Measurements from ENCODE around the gene ATF7IP2. TPM values are rescaled to one million over a fixed set of nuclear protein-coding genes. Genes with fewer than 3 reads are reported as not detected.

The ATF7IP2 gene
- total and polyA plus RNA-seq, 2 donors (not counting 3 experiments of a cell fraction or from before 2014, with no cell fraction given), result 9.7 to 14.6 TPM

GRCh38 chr16:10519929-10520868 is 134.3 kb downstream of the ATF7IP2 start:
- dilution Hi-C loops (cut with MboI; ENCODE audit: extremely low pct_ligation_motif_present, low sequenced_read_pairs), result no loop called here
- H3K79me2 ChIP-seq (ENCODE audit: control insufficient read depth, insufficient read depth, low read length), result no peaks in the 10 kb centered on the region
- CTCF ChIA-PET, result interaction anchor here (1.1 to 5.8 kb wide), 7 partner anchors 9 to 398 kb away, joined by 3 to 99 read pairs (median 7); no protein-coding TSS in a partner anchor
- no peaks in the 10 kb centered on the region for H3K27me3 ChIP-seq (ENCODE audit: control insufficient read depth in 2 of 2, insufficient read depth in 2 of 2, low read length in 2 of 2)
- intact Hi-C loops (cut with micrococcal nuclease), result no loop called here
- no peaks in the 10 kb centered on the region for H4K20me1 ChIP-seq (replicated peaks; ENCODE audit: control insufficient read depth, extremely low read depth, insufficient read depth, low read length)
- H3K4me3 ChIP-seq (replicated peaks in 1 of 3; ENCODE audit: insufficient read depth in 1 of 3, low read depth in 1 of 3, low read length in 3 of 3), result no peak overlapping the region
- TF ChIP-seq GATA2 (IDR thresholded peaks at IDR 0.05; ENCODE audit: insufficient read depth, insufficient read length, low read depth, low read length) (no peak), MYC (IDR thresholded peaks at IDR 0.05; ENCODE audit: low read depth, low read length) (no peak), MAX (IDR thresholded peaks at IDR 0.05; ENCODE audit: insufficient read depth, insufficient read length) (no peak), POLR2AphosphoS5 (IDR thresholded peaks at IDR 0.05; ENCODE audit: insufficient read depth, low read depth, low read length) (no peak), FOS (IDR thresholded peaks at IDR 0.05; ENCODE audit: borderline replicate concordance, insufficient read depth, low read length) (no peak), EZH2 (IDR thresholded peaks at IDR 0.05; ENCODE audit: borderline replicate concordance, low read depth, low read length, severe bottlenecking) (no peak), CTCF (IDR thresholded peaks at IDR 0.05; ENCODE audit: extremely low read depth in 1 of 2, insufficient read depth in 1 of 2, low read depth in 1 of 2, low read length in 2 of 2) (no peak), POLR2A (IDR thresholded peaks at IDR 0.05; ENCODE audit: low read depth, low read length) (no peak), JUN (IDR thresholded peaks at IDR 0.05; ENCODE audit: borderline replicate concordance, insufficient read depth, insufficient read length, low read depth) (no peak)
- no peaks in the 10 kb centered on the region for H3K36me3 ChIP-seq (ENCODE audit: control insufficient read depth in 2 of 2, extremely low read depth in 1 of 2, insufficient read depth in 2 of 2, low read length in 2 of 2)
- H3K9me1 ChIP-seq (replicated peaks; ENCODE audit: control insufficient read depth, extremely low read depth, insufficient read depth, low read length), result no peaks in the 10 kb centered on the region
- DNase-seq (ENCODE audit: low read depth, low spot score), result no peak
- no peaks in the 10 kb centered on the region for H3K4me1 ChIP-seq (ENCODE audit: control insufficient read depth, extremely low read depth, insufficient read depth, low read length)
- FAIRE-seq, result no peak
- no peaks in the 10 kb centered on the region for H3K9me3 ChIP-seq (replicated peaks; ENCODE audit: control insufficient read depth, insufficient read depth, low read length)
- H3K4me2 ChIP-seq (ENCODE audit: insufficient read depth, low read length), result no peak overlapping the region
- no peak overlapping the region for H3K9ac ChIP-seq (replicated peaks; ENCODE audit: extremely low read depth, insufficient read depth, low read length)
- H3K27ac ChIP-seq (ENCODE audit: insufficient read depth, low read depth, low read length), result no peak overlapping the region
- POLR2A ChIA-PET, result no interaction called here
- no TSS peak for BruUV-seq (replicated peaks)
- no peak overlapping the region for H2AFZ ChIP-seq (ENCODE audit: low read depth, low read length)
